K562 (cell line): ENCODE measurements around the gene PRKAR2B. TPM values are rescaled to one million over a fixed set of nuclear protein-coding genes. Genes with fewer than 3 reads are reported as not detected.

ENCODE experiments used
- ATAC-seq: fragments of 200-7000 bp; cut with Tn5 transposase; 3 replicates; pipeline ENCODE4 v1.9.1; 2020; ENCODE audit warnings: moderate library complexity
- BruUV-seq: library from RNA; stranded (reverse); fragments of 400-500 nt; replicated peaks from 2 replicates; lab custom pipeline; 2021; lab: Mats Ljungman, UMichigan
- CTCF ChIA-PET: fragments of 300-600 bp; formaldehyde crosslinking; extraction: SDS; loops from one replicate; lab custom pipeline; 2021; ENCODE audit warnings: low intra/inter-chr PET ratio; lab: Yijun Ruan, JAX
- POLR2A ChIA-PET: fragments of 300-600, 350-650 bp; sonication (Branson Sonifier 250); formaldehyde crosslinking; extraction: SDS; loops from one replicate; lab custom pipeline; 2021; ENCODE audit warnings: antibody characterized with exemption, inconsistent platforms; lab: Yijun Ruan, JAX
- DNase-seq, 4 experiments: peaks; one replicate each; pipeline versions ENCODE4 v3.0.0 to v3.0.0-alpha.2; 2011 to 2018; ENCODE audit warnings: low spot score in 3 of 4, mixed read lengths in 3 of 4; ENCODE audit errors: extremely low read depth in 1 of 4
- FAIRE-seq: peaks from 2 replicates; lab custom pipeline; 2011; peaks lifted over from hg19 to GRCh38; lab: Jason Lieb, UNC
- H2AFZ ChIP-seq: 2 replicates; pipeline ENCODE4 v1.6.0; 2011; ENCODE audit warnings: low read depth, low read length, control low read depth, inconsistent platforms
- H3K27ac ChIP-seq: fragments of 200-600 bp; 3 replicates; pipeline ENCODE4 v1.8.0; 2011; ENCODE audit warnings: low read depth, mild to moderate bottlenecking, control low read depth, inconsistent platforms, low read length, moderate library complexity, mixed read lengths; ENCODE audit errors: extremely low read depth
- H3K27me3 ChIP-seq, 2 experiments: fragments of 300-600 bp in 1 of 2; 2 replicates in 1 of 2; 3 replicates in 1 of 2; pipeline versions ENCODE4 v1.6.0 to v1.8.0; 2011; ENCODE audit warnings: inconsistent platforms in 2 of 2, low read length in 2 of 2, mild to moderate bottlenecking in 1 of 2, mixed read lengths in 1 of 2, moderate library complexity in 1 of 2; ENCODE audit not compliant: control insufficient read depth in 2 of 2, insufficient read depth in 2 of 2
- H3K36me3 ChIP-seq: fragments of 300-600 bp; 3 replicates; pipeline ENCODE4 v1.8.0; 2011; ENCODE audit warnings: mild to moderate bottlenecking, low read length, inconsistent platforms; ENCODE audit not compliant: control insufficient read depth, insufficient read depth
- H3K4me1 ChIP-seq, 2 experiments: fragments of 200-600 bp in 1 of 2; replicated peaks in 1 of 2; 2 replicates in 1 of 2; 3 replicates in 1 of 2; pipeline versions ENCODE4 v1.5.1 to v1.8.0; 2011; ENCODE audit warnings: inconsistent platforms in 2 of 2, low read length in 2 of 2, mild to moderate bottlenecking in 1 of 2, mixed read lengths in 1 of 2, moderate library complexity in 1 of 2; ENCODE audit not compliant: control insufficient read depth in 2 of 2, insufficient read depth in 2 of 2
- H3K4me2 ChIP-seq: 2 replicates; pipeline ENCODE4 v1.6.1; 2011; ENCODE audit warnings: low read length, control low read depth, inconsistent platforms, mixed read lengths; ENCODE audit not compliant: insufficient read depth
- H3K4me3 ChIP-seq: fragments of 200-600 bp; sonication (generic), shearing (Covaris generic); 2 replicates; pipeline ENCODE4 v1.5.1; 2016; ENCODE audit warnings: control low read depth, inconsistent platforms
- H3K79me2 ChIP-seq: fragments of 200-600 bp; 3 replicates; pipeline ENCODE4 v1.8.0; 2011; ENCODE audit warnings: low read length, inconsistent platforms; ENCODE audit not compliant: control insufficient read depth, insufficient read depth
- H3K9ac ChIP-seq, 2 experiments: 2 replicates each; pipeline versions ENCODE4 v1.6.0 to v1.6.1; 2011; ENCODE audit warnings: low read depth in 2 of 2, low read length in 2 of 2, control low read depth in 1 of 2, inconsistent platforms in 1 of 2, mild to moderate bottlenecking in 1 of 2, mixed read lengths in 1 of 2; ENCODE audit not compliant: insufficient read depth in 1 of 2
- H3K9me1 ChIP-seq: one replicate; pipeline ENCODE4 v1.6.0; 2011; ENCODE audit warnings: inconsistent platforms, mild to moderate bottlenecking, low read length, moderate library complexity; ENCODE audit not compliant: control insufficient read depth, insufficient read depth
- H3K9me3 ChIP-seq: replicated peaks from 2 replicates; pipeline ENCODE4 v1.5.1; 2011; ENCODE audit warnings: low read depth, low read length, inconsistent platforms; ENCODE audit not compliant: control insufficient read depth, insufficient read depth
- H4K20me1 ChIP-seq: replicated peaks from 2 replicates; pipeline ENCODE4 v1.6.1; 2011; ENCODE audit warnings: low read length, inconsistent platforms, mixed read lengths; ENCODE audit not compliant: control insufficient read depth, insufficient read depth
- EHMT2 ChIP-seq: fragments of 450-650 bp; IDR thresholded peaks from 2 replicates; pipeline ENCODE4 v1.6.1; 2018; ENCODE audit warnings: antibody characterized with exemption
- KAT8 ChIP-seq: fragments of 450-650 bp; IDR thresholded peaks from 2 replicates; pipeline ENCODE4 v1.6.1; 2016; ENCODE audit warnings: low read depth, mild to moderate bottlenecking
- PHF21A ChIP-seq: fragments of 450-650 bp; IDR thresholded peaks from 2 replicates; pipeline ENCODE4 v1.6.1; 2017; ENCODE audit warnings: low read depth, borderline replicate concordance
- SAFB ChIP-seq: fragments of 200-400 bp; formaldehyde crosslinking; IDR thresholded peaks from 2 replicates; pipeline ENCODE4 v1.6.1; 2017; ENCODE audit warnings: low read depth, low read length, borderline replicate concordance
- TEAD4 ChIP-seq, 2 experiments: sonication (generic) in 1 of 2; formaldehyde crosslinking in 1 of 2; IDR thresholded peaks; 2 replicates each; pipeline versions ENCODE4 v1.6.1 to v1.8.0; 2012 to 2022; ENCODE audit warnings: borderline replicate concordance in 1 of 2, inconsistent platforms in 1 of 2, low read length in 1 of 2, mild to moderate bottlenecking in 1 of 2, missing genetic modification reagents in 1 of 2
- ZNF431 ChIP-seq: sonication (generic); formaldehyde crosslinking; IDR thresholded peaks from 2 replicates; pipeline ENCODE4 v1.8.0; 2022; ENCODE audit warnings: mild to moderate bottlenecking, missing genetic modification reagents
- ZNF561 ChIP-seq: fragments of 450-650 bp; formaldehyde crosslinking; conservative IDR thresholded peaks from 2 replicates; pipeline ENCODE4 v1.4.0; 2020; ENCODE audit warnings: mild to moderate bottlenecking, moderate library complexity
- ZNF699 ChIP-seq: fragments of 250-450 bp; sonication (Bioruptor Pico); IDR thresholded peaks from 2 replicates; pipeline ENCODE4 v1.8.0; 2021; ENCODE audit warnings: mild to moderate bottlenecking, moderate library complexity; ENCODE audit not compliant: insufficient replicate concordance
- ZNF764 ChIP-seq: fragments of 250-450 bp; sonication (Bioruptor Pico); IDR thresholded peaks from 2 replicates; pipeline ENCODE4 v1.4.0; 2020; ENCODE audit warnings: low read depth, mild to moderate bottlenecking, moderate library complexity
- WGBS: fragments of 100-300 bp; shearing (Covaris generic); methylation state at CpG from one replicate; pipeline ENCODE4 v1.1.6; 2016; ENCODE audit warnings: low coverage, mixed read lengths; ENCODE audit not compliant: insufficient coverage; ENCODE audit errors: missing lambda C conversion rate; 5-methylcytosine and 5-hydroxymethylcytosine counted together
- in situ Hi-C: fragments of 300-500 bp; cut with MboI; formaldehyde crosslinking; loops from 4 replicates; pipeline ENCODE4 v1.15.0; 2018; ENCODE audit warnings: inconsistent platforms, mixed read lengths
- intact Hi-C: fragments of 100-400 bp; cut with micrococcal nuclease; formaldehyde crosslinking; loops from 2 replicates; pipeline ENCODE4 v1.14.2; 2022
- polyA plus RNA-seq, 8 experiments: library from polyadenylated mRNA; depleted of rRNA in 4 of 8; stranded (reverse) in 5 of 8; unstranded in 3 of 8; fragments of >200 nt; fragmentation: Nextera tagmentation in 2 of 8; fragmentation: Illumina TruSeq in 1 of 8; extraction: Ambion mirVana in 2 of 8; extraction: Trizol in 1 of 8; gene quantifications; 2 replicates each; pipeline versions ENCODE4 v1.2.1 to v1.2.3, GENCODE V29; 2011 to 2014; ENCODE audit warnings: inconsistent platforms in 1 of 8, missing spikeins in 1 of 8
- total RNA-seq, 7 experiments: library from RNA; depleted of rRNA in 6 of 7; stranded (reverse); fragments of >200 nt in 6 of 7; fragmentation: Illumina TruSeq in 2 of 7; extraction: Trizol in 2 of 7; gene quantifications; 2 replicates each; pipeline versions ENCODE4 v1.2.1 to v1.2.3, GENCODE V29; 2011 to 2021; ENCODE audit warnings: low replicate concordance in 1 of 7
- TF ChIP-seq, protein P1 (sequence below): fragments of 450-650 bp; IDR thresholded peaks from 2 replicates; pipeline ENCODE4 v1.6.1; 2016; ENCODE audit warnings: borderline replicate concordance
- TF ChIP-seq, protein P2 (sequence below): IDR thresholded peaks from 3 replicates; pipeline ENCODE4 v1.6.1; 2011; ENCODE audit warnings: borderline replicate concordance, mild to moderate bottlenecking, moderate library complexity; ENCODE audit not compliant: insufficient read length; ENCODE audit errors: extremely low read depth
- TF ChIP-seq, protein P3 (sequence below): fragments of 250-450 bp; sonication (Bioruptor Pico); IDR thresholded peaks from 2 replicates; pipeline ENCODE4 v1.5.0; 2021

PRKAR2B gene
- total and polyA plus RNA-seq, 9 of the 15 experiments (the other 6 are each of a cell fraction or from before 2014, with no cell fraction given): 59.0 to 173 (median 129) TPM

DNA sequence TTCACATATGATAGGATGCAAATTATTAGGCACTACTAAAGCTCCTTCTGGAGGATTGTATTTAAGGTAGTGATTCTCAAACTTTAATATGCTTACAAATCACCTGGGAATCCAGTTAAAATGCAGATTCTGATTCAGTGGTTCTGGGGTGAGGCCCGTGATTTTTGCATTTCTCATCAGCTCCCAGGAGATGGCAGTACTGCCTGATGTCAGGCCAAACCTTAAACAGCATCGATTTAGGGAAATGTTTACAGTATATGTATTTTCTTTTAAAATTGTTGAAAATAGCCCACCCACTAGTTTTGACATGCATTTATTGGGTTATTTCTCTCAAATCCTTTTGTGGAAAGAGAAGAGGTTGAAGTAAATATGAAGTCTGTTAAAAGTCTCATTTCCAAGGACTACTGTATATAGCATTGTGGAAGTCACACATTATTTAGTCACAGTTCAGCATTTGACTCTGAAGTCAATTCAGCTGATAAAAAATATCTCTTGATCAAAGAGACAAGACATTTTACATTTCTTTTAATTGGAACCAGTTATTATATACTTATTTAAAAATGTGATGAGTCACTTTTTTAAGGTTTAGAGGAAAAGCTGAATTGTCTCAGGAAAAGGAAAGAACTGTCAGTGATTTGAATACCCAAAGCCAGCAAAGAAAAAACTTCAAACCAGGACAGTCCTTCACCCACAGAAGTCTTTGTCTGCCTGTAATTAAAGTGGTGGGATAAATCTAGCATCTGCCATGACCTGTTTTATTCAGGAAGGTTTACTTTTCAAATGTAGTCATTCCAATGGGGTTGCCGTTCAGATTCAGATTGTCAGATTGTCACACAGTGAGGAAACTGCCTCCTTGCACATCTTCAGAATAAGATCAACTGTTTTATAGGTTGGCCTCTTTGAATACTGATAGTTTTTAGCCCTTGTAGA, 103.2 kb downstream of the PRKAR2B start:
- ChIA-PET CTCF (interaction anchor here (0.6 to 8.0 kb wide), 7 partner anchors 12 to 727 kb away, joined by 3 to 188 read pairs (median 4); no protein-coding TSS in a partner anchor), POLR2A (interaction anchor here (0.6 to 3.2 kb wide), 12 partner anchors 9 to 203 kb away, joined by 3 to 14 read pairs (median 4); partner anchors contain the start of gene HBP1)
- H4K20me1 ChIP-seq: 0 out of 2 replicates have a peak, but pooled peaks cover 3% of the 10 kb centered on the region
- no peaks in the 10 kb centered on the region for H3K4me1 ChIP-seq
- no peak overlapping the region for H3K4me2 ChIP-seq
- no peaks in the 10 kb centered on the region for H3K27me3 ChIP-seq
- BruUV-seq: no TSS peak
- H3K79me2 ChIP-seq: peaks cover 7% of the 10 kb centered on the region; the same call in 2 of the 3 replicates
- peak overlapping the region; percentile 3; the same call in 1 of the 3 replicates for H3K27ac ChIP-seq
- H3K4me3 ChIP-seq: no peak overlapping the region
- no peaks in the 10 kb centered on the region for H3K9me1 ChIP-seq
- WGBS: 53% methylated on average over 3 of the region's 3 CpGs
- FAIRE-seq (peak; percentile 81), DNase-seq (peak; percentile 42 to 72 (median 52)), ATAC-seq (peak; percentile 87)
- H3K9me3 ChIP-seq: no peaks in the 10 kb centered on the region
- intact Hi-C loops (loop anchor here (2.0 to 5.0 kb wide), 2 partner anchors 100 to 355 kb away; no protein-coding TSS in a partner anchor), in situ Hi-C loops (loop anchor here (5.0 kb wide), 3 partner anchors 100 to 355 kb away; no protein-coding TSS in a partner anchor)
- H2AFZ ChIP-seq: no peak overlapping the region
- H3K36me3 ChIP-seq: peaks cover 75% of the 10 kb centered on the region
- H3K9ac ChIP-seq: no peak overlapping the region
- TF ChIP-seq ZNF561 (no peak), TEAD4 (IDR thresholded peaks at IDR 0.05; ENCODE audit: low read length) (peak; percentile 34; the same call in 1 of the 2 replicates), TEAD4 (CRISPR knock-in tag; IDR thresholded peaks at IDR 0.05; ENCODE audit: borderline replicate concordance) (no peak), ZNF431 (CRISPR knock-in tag) (no peak), KAT8 (no peak), EHMT2 (no peak), ZNF699 (CRISPR knock-in tag) (no peak), PHF21A (no peak), SAFB (no peak), ZNF764 (CRISPR knock-in tag) (no peak)
- TF ChIP-seq, protein P1, sequence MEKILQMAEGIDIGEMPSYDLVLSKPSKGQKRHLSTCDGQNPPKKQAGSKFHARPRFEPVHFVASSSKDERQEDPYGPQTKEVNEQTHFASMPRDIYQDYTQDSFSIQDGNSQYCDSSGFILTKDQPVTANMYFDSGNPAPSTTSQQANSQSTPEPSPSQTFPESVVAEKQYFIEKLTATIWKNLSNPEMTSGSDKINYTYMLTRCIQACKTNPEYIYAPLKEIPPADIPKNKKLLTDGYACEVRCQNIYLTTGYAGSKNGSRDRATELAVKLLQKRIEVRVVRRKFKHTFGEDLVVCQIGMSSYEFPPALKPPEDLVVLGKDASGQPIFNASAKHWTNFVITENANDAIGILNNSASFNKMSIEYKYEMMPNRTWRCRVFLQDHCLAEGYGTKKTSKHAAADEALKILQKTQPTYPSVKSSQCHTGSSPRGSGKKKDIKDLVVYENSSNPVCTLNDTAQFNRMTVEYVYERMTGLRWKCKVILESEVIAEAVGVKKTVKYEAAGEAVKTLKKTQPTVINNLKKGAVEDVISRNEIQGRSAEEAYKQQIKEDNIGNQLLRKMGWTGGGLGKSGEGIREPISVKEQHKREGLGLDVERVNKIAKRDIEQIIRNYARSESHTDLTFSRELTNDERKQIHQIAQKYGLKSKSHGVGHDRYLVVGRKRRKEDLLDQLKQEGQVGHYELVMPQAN: no peak
- TF ChIP-seq, protein P2, sequence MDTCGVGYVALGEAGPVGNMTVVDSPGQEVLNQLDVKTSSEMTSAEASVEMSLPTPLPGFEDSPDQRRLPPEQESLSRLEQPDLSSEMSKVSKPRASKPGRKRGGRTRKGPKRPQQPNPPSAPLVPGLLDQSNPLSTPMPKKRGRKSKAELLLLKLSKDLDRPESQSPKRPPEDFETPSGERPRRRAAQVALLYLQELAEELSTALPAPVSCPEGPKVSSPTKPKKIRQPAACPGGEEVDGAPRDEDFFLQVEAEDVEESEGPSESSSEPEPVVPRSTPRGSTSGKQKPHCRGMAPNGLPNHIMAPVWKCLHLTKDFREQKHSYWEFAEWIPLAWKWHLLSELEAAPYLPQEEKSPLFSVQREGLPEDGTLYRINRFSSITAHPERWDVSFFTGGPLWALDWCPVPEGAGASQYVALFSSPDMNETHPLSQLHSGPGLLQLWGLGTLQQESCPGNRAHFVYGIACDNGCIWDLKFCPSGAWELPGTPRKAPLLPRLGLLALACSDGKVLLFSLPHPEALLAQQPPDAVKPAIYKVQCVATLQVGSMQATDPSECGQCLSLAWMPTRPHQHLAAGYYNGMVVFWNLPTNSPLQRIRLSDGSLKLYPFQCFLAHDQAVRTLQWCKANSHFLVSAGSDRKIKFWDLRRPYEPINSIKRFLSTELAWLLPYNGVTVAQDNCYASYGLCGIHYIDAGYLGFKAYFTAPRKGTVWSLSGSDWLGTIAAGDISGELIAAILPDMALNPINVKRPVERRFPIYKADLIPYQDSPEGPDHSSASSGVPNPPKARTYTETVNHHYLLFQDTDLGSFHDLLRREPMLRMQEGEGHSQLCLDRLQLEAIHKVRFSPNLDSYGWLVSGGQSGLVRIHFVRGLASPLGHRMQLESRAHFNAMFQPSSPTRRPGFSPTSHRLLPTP: no peak
- TF ChIP-seq, protein P3, sequence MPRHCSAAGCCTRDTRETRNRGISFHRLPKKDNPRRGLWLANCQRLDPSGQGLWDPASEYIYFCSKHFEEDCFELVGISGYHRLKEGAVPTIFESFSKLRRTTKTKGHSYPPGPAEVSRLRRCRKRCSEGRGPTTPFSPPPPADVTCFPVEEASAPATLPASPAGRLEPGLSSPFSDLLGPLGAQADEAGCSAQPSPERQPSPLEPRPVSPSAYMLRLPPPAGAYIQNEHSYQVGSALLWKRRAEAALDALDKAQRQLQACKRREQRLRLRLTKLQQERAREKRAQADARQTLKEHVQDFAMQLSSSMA (CRISPR knock-in tag): no peak
